ENCODE measurements around the gene VEGFA.

VEGFA gene

GRCh38 chr6:43761666-43762409 lies 8.2 kb upstream of the VEGFA start:
- H3K27me3 ChIP-seq (ENCODE audit: control insufficient read depth, insufficient read depth, low read length) = peaks cover 5% of the 10 kb centered on the region; the same call in 1 of the 2 replicates
- H3K9me3 ChIP-seq (ENCODE audit: control insufficient read depth, insufficient read depth, low read depth, low read length) = no peaks in the 10 kb centered on the region
- no peak overlapping the region for H3K27ac ChIP-seq (ENCODE audit: low read depth, low read length)
- H3K4me1 ChIP-seq (ENCODE audit: control insufficient read depth, insufficient read depth, low read length) = peaks cover 41% of the 10 kb centered on the region
- H3K4me3 ChIP-seq (ENCODE audit: low read depth, low read length) = no peak overlapping the region
- H3K36me3 ChIP-seq (ENCODE audit: control insufficient read depth, insufficient read depth, low read length) = no peaks in the 10 kb centered on the region
- H3K9ac ChIP-seq (ENCODE audit: low read length) = no peak overlapping the region

GRCh38 chr6:43762410-43762768 lies 7.6 kb upstream of the VEGFA start:
- H3K4me1 ChIP-seq (ENCODE audit: control insufficient read depth, insufficient read depth, low read length) = peaks cover 46% of the 10 kb centered on the region
- H3K36me3 ChIP-seq (ENCODE audit: control insufficient read depth, insufficient read depth, low read length) = no peaks in the 10 kb centered on the region
- H3K4me3 ChIP-seq (ENCODE audit: low read depth, low read length) = no peak overlapping the region
- peaks cover 5% of the 10 kb centered on the region; the same call in 1 of the 2 replicates for H3K27me3 ChIP-seq (ENCODE audit: control insufficient read depth, insufficient read depth, low read length)
- H3K9ac ChIP-seq (ENCODE audit: low read length) = no peak overlapping the region
- no peaks in the 10 kb centered on the region for H3K9me3 ChIP-seq (ENCODE audit: control insufficient read depth, insufficient read depth, low read depth, low read length)
- H3K27ac ChIP-seq (ENCODE audit: low read depth, low read length) = no peak overlapping the region

- Histone ChIP-seq H3K27ac (ENCODE audit: low read depth, low read length) (no peak overlapping the region), H3K4me3 (ENCODE audit: low read depth, low read length) (no peak overlapping the region), H3K9ac (ENCODE audit: low read length) (no peak overlapping the region), H3K9me3 (ENCODE audit: control insufficient read depth, insufficient read depth, low read depth, low read length) (no peaks in the 10 kb centered on the region), H3K27me3 (ENCODE audit: control insufficient read depth, insufficient read depth, low read length) (peaks cover 5% of the 10 kb centered on the region; the same call in 1 of the 2 replicates), H3K36me3 (ENCODE audit: control insufficient read depth, insufficient read depth, low read length) (no peaks in the 10 kb centered on the region), H3K4me1 (ENCODE audit: control insufficient read depth, insufficient read depth, low read length) (peaks cover 46% of the 10 kb centered on the region)
Measured at GRCh38 chr6:43762966-43763695, 6.9 kb upstream of the VEGFA start.

GRCh38 chr6:43763812-43764522 lies 6.0 kb upstream of the VEGFA start:
- no peak overlapping the region for H3K27ac ChIP-seq (ENCODE audit: low read depth, low read length)
- no peak overlapping the region for H3K4me3 ChIP-seq (ENCODE audit: low read depth, low read length)
- no peaks in the 10 kb centered on the region for H3K9me3 ChIP-seq (ENCODE audit: control insufficient read depth, insufficient read depth, low read depth, low read length)
- H3K27me3 ChIP-seq (ENCODE audit: control insufficient read depth, insufficient read depth, low read length) = peaks cover 5% of the 10 kb centered on the region; the same call in 1 of the 2 replicates
- H3K4me1 ChIP-seq (ENCODE audit: control insufficient read depth, insufficient read depth, low read length) = peaks cover 38% of the 10 kb centered on the region
- no peaks in the 10 kb centered on the region for H3K36me3 ChIP-seq (ENCODE audit: control insufficient read depth, insufficient read depth, low read length)
- no peak overlapping the region for H3K9ac ChIP-seq (ENCODE audit: low read length)

GRCh38 chr6:43764772-43765171 lies 5.2 kb upstream of the VEGFA start:
- Histone ChIP-seq H3K36me3 (ENCODE audit: control insufficient read depth, insufficient read depth, low read length) (no peaks in the 10 kb centered on the region), H3K27me3 (ENCODE audit: control insufficient read depth, insufficient read depth, low read length) (peaks cover 5% of the 10 kb centered on the region; the same call in 1 of the 2 replicates), H3K9ac (ENCODE audit: low read length) (no peak overlapping the region), H3K9me3 (ENCODE audit: control insufficient read depth, insufficient read depth, low read depth, low read length) (no peaks in the 10 kb centered on the region), H3K27ac (ENCODE audit: low read depth, low read length) (no peak overlapping the region), H3K4me1 (ENCODE audit: control insufficient read depth, insufficient read depth, low read length) (peaks cover 34% of the 10 kb centered on the region), H3K4me3 (ENCODE audit: low read depth, low read length) (no peak overlapping the region)

GRCh38 chr6:43765776-43766499 lies 4.1 kb upstream of the VEGFA start:
- no peak overlapping the region for H3K4me3 ChIP-seq (ENCODE audit: low read depth, low read length)
- H3K27me3 ChIP-seq (ENCODE audit: control insufficient read depth, insufficient read depth, low read length) = peaks cover 5% of the 10 kb centered on the region; the same call in 1 of the 2 replicates
- no peaks in the 10 kb centered on the region for H3K36me3 ChIP-seq (ENCODE audit: control insufficient read depth, insufficient read depth, low read length)
- H3K4me1 ChIP-seq (ENCODE audit: control insufficient read depth, insufficient read depth, low read length) = peaks cover 31% of the 10 kb centered on the region
- H3K9ac ChIP-seq (ENCODE audit: low read length) = no peak overlapping the region
- no peaks in the 10 kb centered on the region for H3K9me3 ChIP-seq (ENCODE audit: control insufficient read depth, insufficient read depth, low read depth, low read length)
- no peak overlapping the region for H3K27ac ChIP-seq (ENCODE audit: low read depth, low read length)

GRCh38 chr6:43766500-43766853 lies 3.5 kb upstream of the VEGFA start:
- H3K9ac ChIP-seq (ENCODE audit: low read length) = no peak overlapping the region
- H3K27ac ChIP-seq (ENCODE audit: low read depth, low read length) = no peak overlapping the region
- H3K4me1 ChIP-seq (ENCODE audit: control insufficient read depth, insufficient read depth, low read length) = peaks cover 31% of the 10 kb centered on the region
- no peaks in the 10 kb centered on the region for H3K36me3 ChIP-seq (ENCODE audit: control insufficient read depth, insufficient read depth, low read length)
- peaks cover 5% of the 10 kb centered on the region; the same call in 1 of the 2 replicates for H3K27me3 ChIP-seq (ENCODE audit: control insufficient read depth, insufficient read depth, low read length)
- no peaks in the 10 kb centered on the region for H3K9me3 ChIP-seq (ENCODE audit: control insufficient read depth, insufficient read depth, low read depth, low read length)
- no peak overlapping the region for H3K4me3 ChIP-seq (ENCODE audit: low read depth, low read length)

- Histone ChIP-seq H3K27ac (ENCODE audit: low read depth, low read length) (no peak overlapping the region), H3K4me3 (ENCODE audit: low read depth, low read length) (no peak overlapping the region), H3K9ac (ENCODE audit: low read length) (no peak overlapping the region), H3K4me1 (ENCODE audit: control insufficient read depth, insufficient read depth, low read length) (peaks cover 31% of the 10 kb centered on the region), H3K36me3 (ENCODE audit: control insufficient read depth, insufficient read depth, low read length) (no peaks in the 10 kb centered on the region), H3K27me3 (ENCODE audit: control insufficient read depth, insufficient read depth, low read length) (peaks cover 5% of the 10 kb centered on the region; the same call in 1 of the 2 replicates), H3K9me3 (ENCODE audit: control insufficient read depth, insufficient read depth, low read depth, low read length) (no peaks in the 10 kb centered on the region)
Measured at GRCh38 chr6:43766964-43767461, 3.0 kb upstream of the VEGFA start.

- no peaks in the 10 kb centered on the region for H3K9me3 ChIP-seq (ENCODE audit: control insufficient read depth, insufficient read depth, low read depth, low read length)
- no peak overlapping the region for H3K27ac ChIP-seq (ENCODE audit: low read depth, low read length)
- no peak overlapping the region for H3K9ac ChIP-seq (ENCODE audit: low read length)
- no peaks in the 10 kb centered on the region for H3K36me3 ChIP-seq (ENCODE audit: control insufficient read depth, insufficient read depth, low read length)
- no peak overlapping the region for H3K4me3 ChIP-seq (ENCODE audit: low read depth, low read length)
- peaks cover 5% of the 10 kb centered on the region; the same call in 1 of the 2 replicates for H3K27me3 ChIP-seq (ENCODE audit: control insufficient read depth, insufficient read depth, low read length)
- H3K4me1 ChIP-seq (ENCODE audit: control insufficient read depth, insufficient read depth, low read length) = peaks cover 30% of the 10 kb centered on the region
Measured at GRCh38 chr6:43767553-43768505, 2.2 kb upstream of the VEGFA start.

- no peak overlapping the region for H3K9ac ChIP-seq (ENCODE audit: low read length)
- peaks cover 34% of the 10 kb centered on the region for H3K4me1 ChIP-seq (ENCODE audit: control insufficient read depth, insufficient read depth, low read length)
- no peaks in the 10 kb centered on the region for H3K9me3 ChIP-seq (ENCODE audit: control insufficient read depth, insufficient read depth, low read depth, low read length)
- H3K36me3 ChIP-seq (ENCODE audit: control insufficient read depth, insufficient read depth, low read length) = no peaks in the 10 kb centered on the region
- no peak overlapping the region for H3K4me3 ChIP-seq (ENCODE audit: low read depth, low read length)
- H3K27ac ChIP-seq (ENCODE audit: low read depth, low read length) = no peak overlapping the region
- peaks cover 5% of the 10 kb centered on the region; the same call in 1 of the 2 replicates for H3K27me3 ChIP-seq (ENCODE audit: control insufficient read depth, insufficient read depth, low read length)
Measured at GRCh38 chr6:43768506-43768860, 1.5 kb upstream of the VEGFA start.

Measured in HUES6 (cell line).